SK-N-MC (cell line): ENCODE results near the gene SLAMF8.

Experiments
- EZH2 ChIP-seq: fragments of 200-600 bp; sonication (generic); IDR thresholded peaks from one replicate; pipeline ENCODE4 v1.6.1; 2017; ENCODE audit warnings: antibody characterized with exemption
- FOXP2 ChIP-seq: optimal IDR thresholded peaks from 2 replicates; pipeline ENCODE3; 2011; ENCODE audit warnings: mild to moderate bottlenecking, moderate library complexity; ENCODE audit not compliant: insufficient read depth; ENCODE audit errors: extremely low read length, control extremely low read depth
- POLR2AphosphoS5 ChIP-seq: IDR thresholded peaks from 2 replicates; pipeline ENCODE4 v1.6.1; 2012; ENCODE audit warnings: mild to moderate bottlenecking, low read depth, low read length, borderline replicate concordance

- TF ChIP-seq EZH2 (no peak), POLR2AphosphoS5 (no peak), FOXP2 (no peak)
Measured at GRCh38 chr1:159847231-159847630, 20.6 kb downstream of the SLAMF8 start.
